Measurements from ENCODE around the gene IFIT5. TPM values are rescaled to one million over a fixed set of nuclear protein-coding genes. Genes with fewer than 3 reads are reported as not detected.

IFIT5 gene, protein sequence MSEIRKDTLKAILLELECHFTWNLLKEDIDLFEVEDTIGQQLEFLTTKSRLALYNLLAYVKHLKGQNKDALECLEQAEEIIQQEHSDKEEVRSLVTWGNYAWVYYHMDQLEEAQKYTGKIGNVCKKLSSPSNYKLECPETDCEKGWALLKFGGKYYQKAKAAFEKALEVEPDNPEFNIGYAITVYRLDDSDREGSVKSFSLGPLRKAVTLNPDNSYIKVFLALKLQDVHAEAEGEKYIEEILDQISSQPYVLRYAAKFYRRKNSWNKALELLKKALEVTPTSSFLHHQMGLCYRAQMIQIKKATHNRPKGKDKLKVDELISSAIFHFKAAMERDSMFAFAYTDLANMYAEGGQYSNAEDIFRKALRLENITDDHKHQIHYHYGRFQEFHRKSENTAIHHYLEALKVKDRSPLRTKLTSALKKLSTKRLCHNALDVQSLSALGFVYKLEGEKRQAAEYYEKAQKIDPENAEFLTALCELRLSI
- polyA plus RNA-seq (ENCODE audit: low read depth in 6 of 6): 10 to 100 TPM; 13.6 to 24.2 (median 21.4) TPM

DNA sequence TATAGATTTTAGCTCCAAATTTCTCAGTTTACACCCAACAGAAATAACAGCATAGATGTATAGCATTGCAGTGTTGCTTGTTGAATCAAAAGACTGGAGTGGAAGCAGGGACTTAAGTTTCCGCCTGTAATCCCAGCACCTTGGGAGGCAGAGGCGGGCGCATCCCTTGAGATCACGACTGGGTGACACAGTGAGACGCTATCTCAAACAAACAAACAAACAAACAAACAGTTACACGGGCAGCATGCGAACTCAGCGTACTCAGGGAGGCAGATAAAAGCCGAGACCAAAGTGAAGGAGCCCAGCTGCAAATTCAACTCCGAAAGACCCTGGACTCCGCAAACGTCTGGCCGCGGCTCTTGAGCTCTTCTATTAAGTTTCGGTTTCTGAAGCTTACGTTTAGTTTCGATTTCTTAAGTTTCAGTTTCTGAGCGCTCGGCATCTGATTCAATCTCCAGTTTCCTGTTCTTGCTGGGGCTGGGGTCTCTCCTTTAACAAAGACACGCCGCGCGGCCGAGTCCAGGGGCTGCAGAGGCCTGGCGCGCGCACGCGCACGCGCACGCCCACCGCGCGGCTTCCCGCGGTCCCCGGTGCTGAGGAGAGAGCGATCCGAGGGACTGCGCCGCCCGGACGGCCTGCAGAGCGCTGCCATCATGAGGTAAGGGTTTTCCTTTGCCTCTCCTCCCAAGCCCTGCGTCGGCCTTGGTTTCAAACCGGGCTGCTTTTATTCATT, at the start of gene IFIT5:
Gene IFIT5, plus strand, starts transcription at position 423 of the 733 bp plus-strand sequence. Its CDS starts 231 bp downstream, at position 654.
- Mint-ChIP-seq H3K36me3 (peaks cover 0 to 10% of the 10 kb centered on the region in 2 donors), H3K9me3 (peaks cover 0 to 3% (median 0%) of the 10 kb centered on the region in 7 donors), H3K27ac (peak within 1 kb of the TSS; percentile 97 to 100 (median 98)), H3K27me3 (no peaks in the 10 kb centered on the region), H3K4me3 (peak within 1 kb of the TSS; percentile 93 to 100 (median 96)), H3K4me1 (peaks cover 31 to 46% (median 35%) of the 10 kb centered on the region in 3 donors)
- ATAC-seq (ENCODE audit: low read depth in 2 of 2) (peak; percentile 71 to 72), DNase-seq (peak; percentile 69)

DNA sequence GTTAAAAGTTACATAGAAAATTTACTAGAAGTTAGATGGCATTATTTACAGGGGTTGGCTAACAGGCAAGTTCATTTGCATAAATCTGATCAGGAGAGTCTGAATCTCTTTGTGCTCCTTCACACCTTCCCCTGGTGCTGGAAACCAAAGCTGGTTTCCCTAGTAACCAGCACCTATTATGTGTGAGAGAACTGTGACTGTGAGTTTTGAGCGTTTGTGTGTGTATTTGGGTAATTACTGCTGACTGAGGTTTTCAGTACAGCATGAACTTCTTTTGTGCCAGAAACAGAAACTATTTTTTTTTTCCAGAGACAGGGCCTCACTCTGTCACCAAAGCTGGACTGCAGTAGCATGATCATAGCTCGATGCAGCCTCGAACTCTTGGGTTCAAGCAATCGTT, 46.8 kb upstream of the IFIT5 start:
- Mint-ChIP-seq H3K4me1 (peaks cover 8 to 14% (median 11%) of the 10 kb centered on the region in 3 donors), H3K27me3 (peaks cover 0 to 5% (median 0%) of the 10 kb centered on the region in 3 donors), H3K27ac (no peak overlapping the region), H3K36me3 (no peaks in the 10 kb centered on the region), H3K9me3 (peaks cover 0 to 3% (median 0%) of the 10 kb centered on the region in 7 donors), H3K4me3 (no peak overlapping the region)
- DNase-seq (no peak), ATAC-seq (ENCODE audit: low read depth in 2 of 2) (no peak)

DNA sequence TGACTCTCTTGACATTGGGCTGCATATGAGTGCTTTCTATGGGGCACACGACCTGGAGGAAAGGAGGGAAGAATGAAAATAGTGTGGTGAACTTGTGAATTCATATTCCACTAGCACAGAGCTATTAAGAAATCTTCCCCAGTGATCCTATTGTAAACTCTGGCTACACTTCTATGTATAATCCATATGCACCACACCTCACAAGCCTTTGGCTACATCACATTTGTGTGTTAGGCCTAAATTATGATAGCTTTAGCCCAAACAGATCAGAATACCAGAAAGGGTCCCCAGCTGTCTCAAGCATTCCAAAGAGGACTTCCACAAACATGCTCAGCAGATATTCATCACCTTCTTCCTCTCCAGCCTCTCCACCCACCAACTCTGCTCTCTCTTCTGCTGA, 46.2 kb upstream of the IFIT5 start:
- peaks cover 0 to 3% (median 0%) of the 10 kb centered on the region in 7 donors for H3K9me3 Mint-ChIP-seq
- ATAC-seq (ENCODE audit: low read depth in 2 of 2) (no peak), DNase-seq (no peak)
- H3K4me1 Mint-ChIP-seq: peaks cover 8 to 14% (median 10%) of the 10 kb centered on the region in 3 donors
- no peaks in the 10 kb centered on the region for H3K36me3 Mint-ChIP-seq
- H3K27me3 Mint-ChIP-seq: peaks cover 0 to 6% (median 0%) of the 10 kb centered on the region in 3 donors
- H3K4me3 Mint-ChIP-seq: no peak overlapping the region
- peak overlapping the region in 1 of 6 donors; percentile 53 for H3K27ac Mint-ChIP-seq

DNA sequence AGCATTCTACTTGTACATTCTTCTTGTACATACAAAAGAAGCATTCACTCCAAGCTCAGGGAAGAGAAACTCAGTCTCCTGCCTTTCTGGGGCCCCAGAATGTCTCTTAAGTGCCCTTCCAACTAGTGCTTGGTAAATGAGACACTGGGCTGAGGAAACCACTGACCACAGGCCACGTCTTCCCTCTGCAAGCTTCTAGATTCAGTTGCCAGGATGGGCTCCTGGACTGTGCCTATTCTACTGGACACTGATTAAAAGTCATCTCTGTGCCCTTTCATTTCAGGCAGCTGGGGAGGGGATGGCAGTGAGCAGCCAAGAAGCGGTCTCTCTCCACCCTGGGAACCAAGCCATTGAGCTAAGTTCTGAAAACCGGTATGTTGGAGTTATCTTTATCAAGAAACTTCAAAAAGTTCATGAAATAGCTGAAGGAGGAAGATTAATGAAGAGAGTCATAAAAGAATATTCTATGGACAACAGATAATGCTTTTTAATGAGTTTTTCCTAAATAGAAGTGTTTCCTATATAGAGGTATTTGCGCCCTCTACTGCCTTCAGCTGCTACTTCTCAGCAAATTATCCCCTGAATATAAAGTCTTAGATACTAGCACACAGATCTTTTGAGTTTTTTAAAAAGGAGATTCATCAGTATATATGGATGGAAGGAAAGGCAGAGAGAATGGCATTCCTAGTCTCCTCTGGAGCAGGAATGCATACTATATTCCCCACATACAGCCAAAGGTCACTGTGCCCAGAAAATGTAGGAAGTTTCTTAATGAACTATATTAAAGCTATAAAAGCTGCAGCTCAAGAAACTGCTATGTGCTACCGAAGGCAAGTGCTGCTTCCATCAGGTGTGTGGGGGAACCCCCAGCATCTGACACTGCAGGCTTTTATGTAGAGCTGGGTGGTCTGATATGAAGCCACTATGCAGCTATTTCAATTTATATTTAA, 44.9 kb upstream of the IFIT5 start:
- H3K27ac Mint-ChIP-seq: no peak overlapping the region
- ATAC-seq (ENCODE audit: low read depth in 2 of 2) (no peak), DNase-seq (no peak)
- peaks cover 0 to 6% (median 0%) of the 10 kb centered on the region in 3 donors for H3K27me3 Mint-ChIP-seq
- peaks cover 0 to 3% (median 0%) of the 10 kb centered on the region in 7 donors for H3K9me3 Mint-ChIP-seq
- H3K4me3 Mint-ChIP-seq: no peak overlapping the region
- H3K36me3 Mint-ChIP-seq: no peaks in the 10 kb centered on the region
- H3K4me1 Mint-ChIP-seq: peaks cover 0 to 9% (median 7%) of the 10 kb centered on the region in 3 donors

DNA sequence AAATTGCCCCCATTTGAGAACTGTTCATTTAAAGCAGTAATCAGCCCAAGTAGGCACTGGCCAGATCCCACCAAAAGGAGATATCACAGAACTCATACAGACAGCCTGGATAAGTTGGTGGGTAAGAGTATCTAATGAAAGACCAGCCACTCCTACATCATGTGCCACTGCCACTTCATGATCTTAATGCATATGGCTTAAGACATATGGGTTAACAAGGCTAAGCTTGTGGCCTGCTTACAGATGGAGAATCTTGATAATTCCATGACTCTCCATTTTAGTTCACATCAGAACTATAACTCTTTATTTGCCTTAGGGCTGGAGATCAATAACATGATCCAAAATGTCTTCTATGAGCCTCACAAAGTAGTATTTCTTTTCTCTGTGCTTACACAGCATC, 43.3 kb upstream of the IFIT5 start:
- H3K36me3 Mint-ChIP-seq: no peaks in the 10 kb centered on the region
- ATAC-seq (ENCODE audit: low read depth in 2 of 2): no peak
- H3K27ac Mint-ChIP-seq: no peak overlapping the region
- no peak overlapping the region for H3K4me3 Mint-ChIP-seq
- H3K27me3 Mint-ChIP-seq: peaks cover 0 to 6% (median 0%) of the 10 kb centered on the region in 3 donors
- peaks cover 0 to 9% (median 7%) of the 10 kb centered on the region in 3 donors for H3K4me1 Mint-ChIP-seq
- peaks cover 0 to 3% (median 0%) of the 10 kb centered on the region in 7 donors for H3K9me3 Mint-ChIP-seq
- no peak for DNase-seq

DNA sequence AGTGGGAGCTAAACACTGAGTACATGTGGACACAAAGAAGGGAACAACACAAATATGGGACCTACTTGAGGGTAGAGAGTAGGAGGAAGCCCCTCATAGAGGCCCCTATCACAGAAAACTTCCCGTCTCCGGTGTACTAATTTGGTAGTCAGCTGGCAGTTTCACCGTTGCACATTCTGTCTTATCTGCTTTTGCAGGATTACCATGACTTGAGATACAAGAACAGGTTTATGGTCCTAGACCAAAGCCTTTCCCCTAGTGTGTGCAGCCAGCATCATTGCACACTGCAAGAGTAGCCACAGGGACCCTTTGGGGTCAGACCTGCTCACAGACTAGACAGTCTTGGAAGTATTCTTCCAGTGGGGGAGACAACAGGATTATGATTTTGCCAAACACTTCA, 42.4 kb upstream of the IFIT5 start:
- peaks cover 0 to 9% (median 7%) of the 10 kb centered on the region in 3 donors for H3K4me1 Mint-ChIP-seq
- no peak for DNase-seq
- peaks cover 0 to under 1% (median 0%) of the 10 kb centered on the region in 7 donors for H3K9me3 Mint-ChIP-seq
- peaks cover 0 to 6% (median 0%) of the 10 kb centered on the region in 3 donors for H3K27me3 Mint-ChIP-seq
- H3K4me3 Mint-ChIP-seq: no peak overlapping the region
- no peaks in the 10 kb centered on the region for H3K36me3 Mint-ChIP-seq
- no peak for ATAC-seq (ENCODE audit: low read depth in 2 of 2)
- H3K27ac Mint-ChIP-seq: no peak overlapping the region

DNA sequence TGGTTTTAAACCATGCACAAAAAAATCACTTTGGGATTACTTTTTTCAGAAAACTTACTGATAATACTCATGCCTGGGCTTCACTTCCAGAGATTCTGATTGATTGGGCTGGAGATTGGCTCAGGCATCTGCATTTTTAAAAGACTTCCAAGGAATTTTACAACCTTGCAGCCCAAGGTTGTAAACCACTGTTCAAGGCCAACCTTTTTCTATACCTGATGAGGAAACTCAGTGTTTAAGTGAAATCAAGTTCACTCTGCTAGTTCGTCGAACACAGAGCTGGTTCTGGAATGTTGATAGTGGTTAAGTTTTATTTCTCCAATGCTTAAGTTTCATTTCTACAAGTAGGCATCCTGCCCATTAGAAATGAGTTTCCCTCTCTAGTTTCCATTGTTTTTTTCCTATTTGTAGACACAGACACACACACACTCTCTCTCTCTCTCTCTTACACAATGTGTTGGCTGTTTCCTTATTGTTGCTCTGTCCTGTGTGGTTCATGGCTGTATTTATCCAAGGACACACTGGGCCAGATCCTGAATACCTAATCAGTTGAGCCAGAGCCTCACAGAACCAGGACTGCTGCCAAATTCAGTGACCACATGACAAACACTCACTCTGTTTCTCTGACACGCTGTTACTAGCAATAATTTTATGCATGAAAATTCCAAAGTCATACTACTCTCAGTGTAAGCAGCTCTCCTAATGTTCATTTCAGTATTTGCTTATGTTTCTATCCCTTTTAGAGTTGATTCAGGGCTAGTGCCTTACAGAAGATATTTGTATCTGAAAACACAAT, 40.3 kb upstream of the IFIT5 start:
- Mint-ChIP-seq H3K27me3 (peaks cover 0 to 6% (median 0%) of the 10 kb centered on the region in 3 donors), H3K4me1 (peaks cover 0 to 7% (median 5%) of the 10 kb centered on the region in 3 donors), H3K4me3 (no peak overlapping the region), H3K36me3 (no peaks in the 10 kb centered on the region), H3K27ac (no peak overlapping the region), H3K9me3 (no peaks in the 10 kb centered on the region)
- no peak for ATAC-seq (ENCODE audit: low read depth in 2 of 2)
- no peak for DNase-seq

DNA sequence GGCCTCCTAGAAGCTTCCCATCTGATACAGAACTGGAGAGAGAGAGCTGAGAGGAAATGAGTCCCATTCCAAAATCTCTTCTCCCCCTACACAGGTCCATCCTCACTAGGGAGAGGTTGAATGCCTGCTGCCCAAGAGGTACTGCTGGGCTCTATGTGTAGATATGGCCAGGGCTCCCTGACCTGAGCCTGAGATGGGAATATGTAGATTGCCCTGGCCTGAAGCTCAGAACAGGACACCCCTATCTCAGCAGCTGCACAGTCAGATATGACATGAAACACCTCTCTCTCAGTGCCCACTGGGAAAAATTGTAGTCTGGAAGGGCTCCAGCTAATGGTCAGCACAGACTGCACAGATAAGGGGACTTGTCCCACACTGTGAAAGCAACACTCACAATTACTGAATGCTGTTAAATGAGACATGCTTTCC, 39.6 kb upstream of the IFIT5 start:
- ATAC-seq (ENCODE audit: low read depth in 2 of 2) (no peak), DNase-seq (no peak)
- peaks cover 0 to 3% (median 0%) of the 10 kb centered on the region in 3 donors for H3K27me3 Mint-ChIP-seq
- H3K4me3 Mint-ChIP-seq: no peak overlapping the region
- H3K4me1 Mint-ChIP-seq: peaks cover 0 to 3% (median 0%) of the 10 kb centered on the region in 3 donors
- no peaks in the 10 kb centered on the region for H3K9me3 Mint-ChIP-seq
- no peak overlapping the region for H3K27ac Mint-ChIP-seq
- no peaks in the 10 kb centered on the region for H3K36me3 Mint-ChIP-seq

DNA sequence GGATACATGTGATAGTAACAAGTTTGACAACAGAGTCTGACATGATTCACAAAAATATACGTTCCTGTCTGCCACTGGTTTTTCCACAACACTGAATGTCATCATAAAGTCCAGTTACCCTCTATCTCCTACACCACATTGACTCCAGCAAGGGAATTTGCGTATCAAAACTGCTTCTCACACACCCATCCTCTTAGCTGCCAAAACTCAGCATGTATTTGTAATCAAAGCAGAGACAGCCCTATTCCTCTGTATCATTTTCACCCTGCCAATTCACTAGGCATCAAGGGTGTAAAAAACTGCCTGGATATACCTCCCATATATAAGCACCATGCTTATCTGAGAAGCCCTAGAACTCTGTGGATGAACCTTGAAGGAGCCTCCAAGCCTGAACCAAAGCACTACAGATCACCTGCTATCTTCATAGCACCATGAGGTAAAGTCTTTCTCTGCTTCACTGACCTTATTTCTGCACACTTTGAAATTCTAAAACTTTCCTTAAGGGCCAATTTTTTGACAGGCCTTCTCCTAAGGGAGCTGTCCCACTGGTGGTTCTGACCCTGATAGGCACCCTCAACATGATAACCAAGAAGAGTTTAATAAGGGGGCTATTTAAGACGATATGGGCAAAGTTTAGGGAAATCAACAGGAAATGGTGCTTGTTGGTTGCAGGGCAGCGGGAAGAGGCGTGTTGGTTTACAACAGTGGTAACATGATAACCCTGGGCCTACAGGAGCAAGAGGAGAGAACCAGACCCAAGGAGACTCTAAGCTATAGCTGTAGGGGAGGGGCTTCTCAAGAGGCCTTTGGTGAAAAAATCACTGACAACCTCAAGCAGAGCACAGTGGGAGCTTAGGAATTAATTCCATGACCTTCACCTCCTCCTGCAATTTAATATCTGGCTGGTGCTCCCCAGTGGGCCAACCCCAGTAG, 36.4 kb upstream of the IFIT5 start, which contains the start of gene IFIT1B:
Gene IFIT1B, plus strand, starts transcription at position 352 of the 933 bp plus-strand sequence. Its CDS starts 80 bp downstream, at position 432.
- DNase-seq: no peak
- H3K4me1 Mint-ChIP-seq: peaks cover 0 to 3% (median 0%) of the 10 kb centered on the region in 3 donors
- peak within 1 kb of the TSS in 2 of 6 donors; percentile 4 to 47 for H3K27ac Mint-ChIP-seq
- H3K27me3 Mint-ChIP-seq: no peaks in the 10 kb centered on the region
- H3K36me3 Mint-ChIP-seq: no peaks in the 10 kb centered on the region
- no peak within 1 kb of the TSS for H3K4me3 Mint-ChIP-seq
- H3K9me3 Mint-ChIP-seq: no peaks in the 10 kb centered on the region
- no peak for ATAC-seq (ENCODE audit: low read depth in 2 of 2)

DNA sequence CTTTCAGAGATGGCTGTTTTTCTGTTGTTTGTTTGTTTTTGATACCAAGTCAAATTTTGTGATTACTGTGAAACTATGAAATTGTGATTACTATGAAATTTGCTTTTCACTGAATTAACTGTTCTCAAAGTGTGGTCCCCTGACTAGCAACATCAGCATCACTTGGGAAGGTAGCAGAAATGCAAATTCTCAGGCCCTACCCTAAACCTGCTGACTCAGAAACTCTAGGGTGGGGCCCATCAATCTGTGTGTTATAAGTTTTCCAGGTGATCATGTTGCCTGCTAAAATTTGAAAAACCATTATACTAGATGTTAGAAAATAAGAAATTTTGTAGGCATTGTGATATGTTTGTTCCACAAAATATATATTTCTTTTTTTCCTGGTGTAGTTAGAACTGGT, 35.3 kb upstream of the IFIT5 start:
- no peak for ATAC-seq (ENCODE audit: low read depth in 2 of 2)
- no peak for DNase-seq

DNA sequence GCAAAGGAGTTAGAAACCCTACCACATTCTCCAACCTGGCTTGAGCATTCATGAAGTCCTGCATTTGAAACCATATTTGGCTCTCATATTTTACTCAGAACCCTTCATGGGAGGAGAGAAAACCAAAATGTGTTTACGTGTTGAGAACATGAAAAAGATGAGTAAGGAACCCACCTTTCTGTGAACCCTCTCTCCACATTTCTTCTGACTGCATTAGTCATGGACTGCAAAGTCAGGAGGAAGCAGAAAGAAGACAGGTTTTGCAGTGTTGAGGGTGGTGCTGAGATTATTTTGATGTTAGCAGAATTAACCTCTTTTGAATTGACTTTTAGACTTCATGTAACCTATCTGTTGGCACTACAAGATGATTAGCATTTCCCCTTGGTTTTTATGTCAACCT, 31.6 kb upstream of the IFIT5 start:
- Mint-ChIP-seq H3K36me3 (no peaks in the 10 kb centered on the region), H3K4me3 (no peak overlapping the region), H3K4me1 (peaks cover 17 to 24% (median 19%) of the 10 kb centered on the region in 3 donors), H3K27ac (no peak overlapping the region), H3K9me3 (no peaks in the 10 kb centered on the region), H3K27me3 (no peaks in the 10 kb centered on the region)
- DNase-seq (no peak), ATAC-seq (ENCODE audit: low read depth in 2 of 2) (no peak)

More for the DNA sequence above, 35.3 kb upstream of the IFIT5 start:
- Mint-ChIP-seq H3K4me3 (no peak overlapping the region), H3K36me3 (no peaks in the 10 kb centered on the region), H3K4me1 (peaks cover 4 to 10% (median 7%) of the 10 kb centered on the region in 3 donors), H3K27ac (no peak overlapping the region), H3K27me3 (no peaks in the 10 kb centered on the region), H3K9me3 (no peaks in the 10 kb centered on the region)

Data from naive B cell (primary cell).